ENCODE data around the gene SCGB1C1. TPM values are rescaled to one million over a fixed set of nuclear protein-coding genes. Genes with fewer than 3 reads are reported as not detected.
A peak's percentile ranks its signal among the peaks of the same experiment; 100 is the strongest.
"Not testable (repeated sequence)": the region's sequence is repeated elsewhere in the genome, so short reads cannot be mapped to it uniquely, and the experiment has no call there.

SCGB1C1 gene
- total and polyA plus RNA-seq, 10 of the 15 experiments (the other 5 are each of a cell fraction or from before 2014, with no cell fraction given) = not detected

GRCh38 chr11:189843-190311 is 3.0 kb upstream of the SCGB1C1 start:
- ATAC-seq = peak; percentile 93
- WGBS (ENCODE audit: insufficient coverage, insufficient replicate concordance, low lambda C conversion rate, missing lambda C conversion rate) = 52% methylated on average over 11 of the region's 25 CpGs
- intact Hi-C loops (cut with micrococcal nuclease; ENCODE audit: unreplicated experiment); RAD21 ChIA-PET (ENCODE audit: unreplicated experiment); H3K4me2 ChIP-seq (ENCODE audit: control insufficient read depth, insufficient read depth); DNase-seq (ENCODE audit: low read depth, low spot score); BruUV-seq (replicated peaks); H3K9ac ChIP-seq (ENCODE audit: control insufficient read depth, insufficient read depth, low read length); in situ Hi-C loops (cut with MboI); H3K4me3 ChIP-seq; H3K27ac ChIP-seq (ENCODE audit: control insufficient read depth, insufficient read depth); H4K20me1 ChIP-seq (ENCODE audit: control insufficient read depth, insufficient read depth); H3K36me3 ChIP-seq (ENCODE audit: control insufficient read depth in 2 of 2, insufficient read depth in 2 of 2, low read length in 1 of 2); H3K4me1 ChIP-seq (ENCODE audit: control insufficient read depth, insufficient read depth, low read length); H3K79me2 ChIP-seq (ENCODE audit: control insufficient read depth, insufficient read depth, low read length); FAIRE-seq; H3K9me3 ChIP-seq (replicated peaks; ENCODE audit: control insufficient read depth, insufficient read depth, low read length); SMC1A ChIA-PET (ENCODE audit: uncharacterized antibody, unreplicated experiment); H3K27me3 ChIP-seq (replicated peaks in 1 of 2; ENCODE audit: control insufficient read depth in 2 of 2, insufficient read depth in 2 of 2, low read length in 1 of 2); POLR2A ChIA-PET; H2AFZ ChIP-seq (ENCODE audit: control insufficient read depth, low read depth, low read length): not testable (repeated sequence)
- CTCF ChIA-PET = interaction anchor here (0.6 kb wide), 1 partner anchor 82 kb away, joined by 3 read pairs; no protein-coding TSS in a partner anchor
- peak in 2 of 3 experiments; percentile 31 to 41; a peak in 3 of 6 replicates for TF ChIP-seq CTCF (IDR thresholded peaks at IDR 0.05 in 2 of 3, conservative IDR thresholded peaks at IDR 0.05 in 1 of 3; ENCODE audit: control insufficient read depth in 2 of 3, extremely low read depth in 1 of 3, insufficient read depth in 1 of 3, low read depth in 3 of 3, low read length in 3 of 3)

- intact Hi-C loops (cut with micrococcal nuclease; ENCODE audit: unreplicated experiment); RAD21 ChIA-PET (ENCODE audit: unreplicated experiment); H3K27ac ChIP-seq (ENCODE audit: control insufficient read depth, insufficient read depth); DNase-seq (ENCODE audit: low read depth, low spot score); H3K9me3 ChIP-seq (replicated peaks; ENCODE audit: control insufficient read depth, insufficient read depth, low read length); H3K79me2 ChIP-seq (ENCODE audit: control insufficient read depth, insufficient read depth, low read length); ATAC-seq; H3K4me3 ChIP-seq; BruUV-seq (replicated peaks); H4K20me1 ChIP-seq (ENCODE audit: control insufficient read depth, insufficient read depth); SMC1A ChIA-PET (ENCODE audit: uncharacterized antibody, unreplicated experiment); H3K9ac ChIP-seq (ENCODE audit: control insufficient read depth, insufficient read depth, low read length); H3K27me3 ChIP-seq (replicated peaks in 1 of 2; ENCODE audit: control insufficient read depth in 2 of 2, insufficient read depth in 2 of 2, low read length in 1 of 2); H2AFZ ChIP-seq (ENCODE audit: control insufficient read depth, low read depth, low read length); H3K36me3 ChIP-seq (ENCODE audit: control insufficient read depth in 2 of 2, insufficient read depth in 2 of 2, low read length in 1 of 2); FAIRE-seq; H3K4me2 ChIP-seq (ENCODE audit: control insufficient read depth, insufficient read depth); POLR2A ChIA-PET; H3K4me1 ChIP-seq (ENCODE audit: control insufficient read depth, insufficient read depth, low read length); in situ Hi-C loops (cut with MboI): not testable (repeated sequence)
- CTCF ChIA-PET = interaction anchor here (0.6 kb wide), 1 partner anchor 81 kb away, joined by 3 read pairs; no protein-coding TSS in a partner anchor
- WGBS (ENCODE audit: insufficient coverage, insufficient replicate concordance, low lambda C conversion rate, missing lambda C conversion rate) = 69% methylated on average over 5 of the region's 5 CpGs
Measured at GRCh38 chr11:190546-190945, 2.3 kb upstream of the SCGB1C1 start.
